ENCODE results near the gene IQCK.

Gene IQCK

GRCh38 chr16:19704321-19705145 lies 13.5 kb upstream of the IQCK start:
- no peak overlapping the region for H3K27ac ChIP-seq
- no peak for DNase-seq (ENCODE audit: low read depth, low spot score)
- no peak for TF ChIP-seq EZH2 (IDR thresholded peaks at IDR 0.05)
- TF ChIP-seq FOXP2 (optimal IDR thresholded peaks at IDR 0.05; ENCODE audit: control extremely low read depth, extremely low read length, insufficient read depth) = no peak
- no peak for TF ChIP-seq POLR2AphosphoS5 (IDR thresholded peaks at IDR 0.05; ENCODE audit: borderline replicate concordance, low read depth, low read length)
- no peak overlapping the region for H3K9ac ChIP-seq (ENCODE audit: insufficient read length)
- H3K4me3 ChIP-seq = no peak overlapping the region
- peaks cover 59% of the 10 kb centered on the region for H3K36me3 ChIP-seq (ENCODE audit: insufficient read depth, low read length)
- H3K9me3 ChIP-seq (ENCODE audit: low read depth, low read length) = no peaks in the 10 kb centered on the region

- no peak for DNase-seq (ENCODE audit: low read depth, low spot score)
- Histone ChIP-seq H3K9ac (ENCODE audit: insufficient read length) (no peak overlapping the region), H3K9me3 (ENCODE audit: low read depth, low read length) (no peaks in the 10 kb centered on the region), H3K27ac (no peak overlapping the region), H3K4me3 (no peak overlapping the region), H3K36me3 (ENCODE audit: insufficient read depth, low read length) (peaks cover 65% of the 10 kb centered on the region)
- no peak for TF ChIP-seq POLR2AphosphoS5 (IDR thresholded peaks at IDR 0.05; ENCODE audit: borderline replicate concordance, low read depth, low read length)
- no peak for TF ChIP-seq EZH2 (IDR thresholded peaks at IDR 0.05)
- no peak for TF ChIP-seq FOXP2 (optimal IDR thresholded peaks at IDR 0.05; ENCODE audit: control extremely low read depth, extremely low read length, insufficient read depth)
These were observed 12.9 kb upstream of the IQCK start for GRCh38 chr16:19705146-19705501.

- DNase-seq (ENCODE audit: low read depth, low spot score) = no peak
- TF ChIP-seq FOXP2 (optimal IDR thresholded peaks at IDR 0.05; ENCODE audit: control extremely low read depth, extremely low read length, insufficient read depth) (no peak), EZH2 (IDR thresholded peaks at IDR 0.05) (no peak), POLR2AphosphoS5 (IDR thresholded peaks at IDR 0.05; ENCODE audit: borderline replicate concordance, low read depth, low read length) (no peak)
- Histone ChIP-seq H3K36me3 (ENCODE audit: insufficient read depth, low read length) (peaks cover 71% of the 10 kb centered on the region), H3K27ac (no peak overlapping the region), H3K4me3 (no peak overlapping the region), H3K9me3 (ENCODE audit: low read depth, low read length) (no peaks in the 10 kb centered on the region), H3K9ac (ENCODE audit: insufficient read length) (no peak overlapping the region)
These were observed 12.2 kb upstream of the IQCK start for GRCh38 chr16:19705843-19706242.

GRCh38 chr16:19706846-19707245 lies 11.2 kb upstream of the IQCK start:
- H3K36me3 ChIP-seq (ENCODE audit: insufficient read depth, low read length) = peaks cover 81% of the 10 kb centered on the region

GRCh38 chr16:19707569-19708295 lies 10.3 kb upstream of the IQCK start:
- Histone ChIP-seq H3K4me3 (no peak overlapping the region), H3K9ac (ENCODE audit: insufficient read length) (no peak overlapping the region), H3K9me3 (ENCODE audit: low read depth, low read length) (no peaks in the 10 kb centered on the region), H3K36me3 (ENCODE audit: insufficient read depth, low read length) (peaks cover 84% of the 10 kb centered on the region), H3K27ac (no peak overlapping the region)
- DNase-seq (ENCODE audit: low read depth, low spot score) = no peak
- TF ChIP-seq FOXP2 (optimal IDR thresholded peaks at IDR 0.05; ENCODE audit: control extremely low read depth, extremely low read length, insufficient read depth) = no peak
- TF ChIP-seq EZH2 (IDR thresholded peaks at IDR 0.05) = no peak
- TF ChIP-seq POLR2AphosphoS5 (IDR thresholded peaks at IDR 0.05; ENCODE audit: borderline replicate concordance, low read depth, low read length) = no peak

More at GRCh38 chr16:19706846-19707245, 11.2 kb upstream of the IQCK start:
- no peak for TF ChIP-seq FOXP2 (optimal IDR thresholded peaks at IDR 0.05; ENCODE audit: control extremely low read depth, extremely low read length, insufficient read depth)
- no peak for TF ChIP-seq EZH2 (IDR thresholded peaks at IDR 0.05)
- no peak for TF ChIP-seq POLR2AphosphoS5 (IDR thresholded peaks at IDR 0.05; ENCODE audit: borderline replicate concordance, low read depth, low read length)
- Histone ChIP-seq H3K4me3 (no peak overlapping the region), H3K27ac (no peak overlapping the region), H3K9ac (ENCODE audit: insufficient read length) (no peak overlapping the region), H3K9me3 (ENCODE audit: low read depth, low read length) (no peaks in the 10 kb centered on the region)
- DNase-seq (ENCODE audit: low read depth, low spot score) = no peak

GRCh38 chr16:19708296-19709205 lies 9.5 kb upstream of the IQCK start:
- peaks cover 80% of the 10 kb centered on the region for H3K36me3 ChIP-seq (ENCODE audit: insufficient read depth, low read length)
- DNase-seq (ENCODE audit: low read depth, low spot score) = no peak

GRCh38 chr16:19709381-19710136 lies 8.5 kb upstream of the IQCK start:
- Histone ChIP-seq H3K36me3 (ENCODE audit: insufficient read depth, low read length) (peaks cover 80% of the 10 kb centered on the region), H3K9me3 (ENCODE audit: low read depth, low read length) (no peaks in the 10 kb centered on the region), H3K9ac (ENCODE audit: insufficient read length) (no peak overlapping the region), H3K27ac (no peak overlapping the region), H3K4me3 (no peak overlapping the region)
- no peak for TF ChIP-seq POLR2AphosphoS5 (IDR thresholded peaks at IDR 0.05; ENCODE audit: borderline replicate concordance, low read depth, low read length)
- TF ChIP-seq EZH2 (IDR thresholded peaks at IDR 0.05) = no peak
- no peak for TF ChIP-seq FOXP2 (optimal IDR thresholded peaks at IDR 0.05; ENCODE audit: control extremely low read depth, extremely low read length, insufficient read depth)
- no peak for DNase-seq (ENCODE audit: low read depth, low spot score)

More at GRCh38 chr16:19708296-19709205, 9.5 kb upstream of the IQCK start:
- Histone ChIP-seq H3K27ac (no peak overlapping the region), H3K9me3 (ENCODE audit: low read depth, low read length) (no peaks in the 10 kb centered on the region), H3K4me3 (no peak overlapping the region), H3K9ac (ENCODE audit: insufficient read length) (no peak overlapping the region)
- TF ChIP-seq POLR2AphosphoS5 (IDR thresholded peaks at IDR 0.05; ENCODE audit: borderline replicate concordance, low read depth, low read length) (no peak), FOXP2 (optimal IDR thresholded peaks at IDR 0.05; ENCODE audit: control extremely low read depth, extremely low read length, insufficient read depth) (no peak), EZH2 (IDR thresholded peaks at IDR 0.05) (no peak)

Measured in SK-N-MC (cell line).